Right atrium auricular region (tissue), 2 donors: ENCODE measurements around the gene SIGLEC15. TPM values are rescaled to one million over a fixed set of nuclear protein-coding genes. Genes with fewer than 3 reads are reported as not detected.

Source experiments
- DNase-seq: peaks from one replicate; pipeline ENCODE4 v3.0.0-alpha.2; 2019; ENCODE audit warnings: low spot score
- H3K27ac ChIP-seq, 2 donors: fragments of 200-600 bp; sonication (generic); 1 replicate in 1 of 2; 2 replicates in 1 of 2; pipeline ENCODE4 v1.5.1; 2016 to 2019
- H3K27me3 ChIP-seq, 2 donors: fragments of 200-600 bp; sonication (generic); one replicate each; pipeline versions ENCODE4 v1.5.1 to v1.6.0; 2017 to 2019
- H3K36me3 ChIP-seq: fragments of 200-600 bp; sonication (generic); one replicate; pipeline ENCODE4 v1.5.1; 2016
- H3K4me1 ChIP-seq, 2 donors: fragments of 200-600 bp; sonication (generic); one replicate each; pipeline versions ENCODE4 v1.5.1 to v1.6.0; 2017 to 2019
- H3K4me3 ChIP-seq, 2 donors: fragments of 200-600 bp; sonication (generic); 1 replicate in 1 of 2; 2 replicates in 1 of 2; pipeline ENCODE4 v1.5.1; 2017 to 2019; ENCODE audit warnings: mild to moderate bottlenecking in 1 of 2, moderate library complexity in 1 of 2
- H3K9me3 ChIP-seq, 2 donors: fragments of 200-600 bp; sonication (generic); one replicate each; pipeline ENCODE4 v1.5.1; 2019
- total RNA-seq, 2 donors: library from RNA; depleted of rRNA; stranded (reverse); fragments of >200 nt; gene quantifications; one replicate each; pipeline ENCODE4 v1.1.0, GENCODE V29; 2016
- TF ChIP-seq, protein P1 (sequence below), 2 donors: fragments of 200-600 bp; sonication (generic); IDR thresholded peaks; one replicate each; pipeline ENCODE4 v1.5.1; 2019; ENCODE audit warnings: antibody characterized with exemption in 2 of 2

The SIGLEC15 gene
- total RNA-seq, 2 donors from 2014 or later = 1.9 TPM; not detected in 1

DNA sequence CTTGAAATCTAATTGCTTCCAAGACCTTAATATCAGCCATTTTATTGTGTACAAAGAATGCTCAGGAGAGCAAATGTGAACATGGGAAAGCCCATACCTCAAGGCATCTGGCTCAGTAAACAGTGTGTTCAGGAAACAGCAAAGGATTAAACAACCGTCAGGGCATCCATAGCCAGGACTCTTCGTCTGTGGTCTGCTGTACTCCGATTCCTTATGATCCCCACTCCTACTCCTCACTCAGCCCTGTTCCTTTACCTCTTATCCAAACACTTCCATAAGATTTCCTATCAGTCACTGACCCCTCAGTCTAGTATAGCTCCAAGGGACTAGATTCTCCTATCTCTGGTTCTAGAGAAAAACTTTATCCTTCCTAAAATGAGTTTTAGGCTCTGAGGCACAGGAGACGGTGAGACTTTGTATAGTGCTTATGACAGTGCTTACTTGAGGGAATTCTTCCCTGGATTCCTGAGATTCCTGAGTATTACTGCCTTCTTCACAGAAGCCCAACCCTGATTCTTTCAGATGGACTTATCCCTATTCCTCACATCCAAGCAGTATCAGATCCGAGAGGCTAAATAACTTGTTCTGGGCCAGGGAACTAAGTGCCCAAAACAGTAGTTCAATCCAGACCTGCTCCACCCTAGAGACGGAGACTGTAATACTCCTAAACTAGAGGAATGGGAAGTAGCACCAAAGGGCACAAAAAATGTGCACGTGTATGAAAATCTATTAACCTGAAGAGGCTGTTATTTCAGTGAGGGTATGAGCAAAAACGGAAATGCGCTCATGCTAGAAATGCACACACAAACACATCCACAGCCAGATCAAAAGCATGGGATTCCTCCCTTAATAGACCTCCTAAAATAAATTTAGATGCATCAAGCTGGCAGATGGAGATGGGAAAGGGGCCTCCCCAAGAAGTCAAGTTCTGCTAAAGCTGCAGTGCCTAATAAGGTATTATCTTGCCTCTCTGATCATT, 42.1 kb upstream of the SIGLEC15 start:
- TF ChIP-seq, protein P1, sequence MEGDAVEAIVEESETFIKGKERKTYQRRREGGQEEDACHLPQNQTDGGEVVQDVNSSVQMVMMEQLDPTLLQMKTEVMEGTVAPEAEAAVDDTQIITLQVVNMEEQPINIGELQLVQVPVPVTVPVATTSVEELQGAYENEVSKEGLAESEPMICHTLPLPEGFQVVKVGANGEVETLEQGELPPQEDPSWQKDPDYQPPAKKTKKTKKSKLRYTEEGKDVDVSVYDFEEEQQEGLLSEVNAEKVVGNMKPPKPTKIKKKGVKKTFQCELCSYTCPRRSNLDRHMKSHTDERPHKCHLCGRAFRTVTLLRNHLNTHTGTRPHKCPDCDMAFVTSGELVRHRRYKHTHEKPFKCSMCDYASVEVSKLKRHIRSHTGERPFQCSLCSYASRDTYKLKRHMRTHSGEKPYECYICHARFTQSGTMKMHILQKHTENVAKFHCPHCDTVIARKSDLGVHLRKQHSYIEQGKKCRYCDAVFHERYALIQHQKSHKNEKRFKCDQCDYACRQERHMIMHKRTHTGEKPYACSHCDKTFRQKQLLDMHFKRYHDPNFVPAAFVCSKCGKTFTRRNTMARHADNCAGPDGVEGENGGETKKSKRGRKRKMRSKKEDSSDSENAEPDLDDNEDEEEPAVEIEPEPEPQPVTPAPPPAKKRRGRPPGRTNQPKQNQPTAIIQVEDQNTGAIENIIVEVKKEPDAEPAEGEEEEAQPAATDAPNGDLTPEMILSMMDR (IDR thresholded peaks at IDR 0.05) = no peak
- no peaks in the 10 kb centered on the region for H3K9me3 ChIP-seq
- DNase-seq = no peak
- no peaks in the 10 kb centered on the region for H3K27me3 ChIP-seq
- H3K36me3 ChIP-seq = no peaks in the 10 kb centered on the region
- no peak overlapping the region for H3K27ac ChIP-seq
- peaks cover 0 to 4% of the 10 kb centered on the region in 2 donors for H3K4me1 ChIP-seq
- no peak overlapping the region for H3K4me3 ChIP-seq

DNA sequence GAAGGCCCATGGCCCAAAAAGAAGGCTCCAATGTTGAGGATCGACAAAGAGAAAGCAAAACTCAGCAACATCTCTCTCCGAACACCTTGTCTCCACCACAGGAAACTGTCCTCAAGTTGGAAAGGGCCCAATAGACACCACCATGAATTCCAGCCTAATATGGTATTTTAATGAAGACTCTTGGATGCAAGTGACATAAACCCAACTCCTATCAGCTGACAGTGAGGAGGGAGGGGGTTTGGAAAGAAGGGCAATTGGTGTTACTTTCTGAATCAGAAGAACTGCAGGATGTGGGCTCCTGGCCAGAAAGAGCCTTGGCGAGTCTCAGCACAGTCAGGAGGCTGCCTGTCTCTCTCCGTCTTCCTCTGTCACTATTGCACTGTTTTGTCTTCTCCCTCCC, 40.3 kb upstream of the SIGLEC15 start:
- H3K4me3 ChIP-seq = no peak overlapping the region

GRCh38 chr18:45786941-45787340, 38.5 kb upstream of the SIGLEC15 start:
- DNase-seq = no peak

More for the DNA sequence above, 40.3 kb upstream of the SIGLEC15 start:
- no peaks in the 10 kb centered on the region for H3K27me3 ChIP-seq
- H3K27ac ChIP-seq = no peak overlapping the region
- peaks cover 0 to 4% of the 10 kb centered on the region in 2 donors for H3K4me1 ChIP-seq
- TF ChIP-seq, protein P1 (IDR thresholded peaks at IDR 0.05) = no peak
- no peaks in the 10 kb centered on the region for H3K36me3 ChIP-seq
- no peak for DNase-seq
- H3K9me3 ChIP-seq = no peaks in the 10 kb centered on the region

GRCh38 chr18:45787346-45787745, 38.1 kb upstream of the SIGLEC15 start:
- DNase-seq = no peak
- no peak overlapping the region for H3K27ac ChIP-seq
- no peaks in the 10 kb centered on the region for H3K9me3 ChIP-seq
- peaks cover 0 to 4% of the 10 kb centered on the region in 2 donors for H3K4me1 ChIP-seq
- H3K4me3 ChIP-seq = no peak overlapping the region
- H3K27me3 ChIP-seq = no peaks in the 10 kb centered on the region
- no peaks in the 10 kb centered on the region for H3K36me3 ChIP-seq
- TF ChIP-seq, protein P1 (IDR thresholded peaks at IDR 0.05) = no peak

More at GRCh38 chr18:45786941-45787340, 38.5 kb upstream of the SIGLEC15 start:
- H3K9me3 ChIP-seq = no peaks in the 10 kb centered on the region
- peaks cover 0 to 4% of the 10 kb centered on the region in 2 donors for H3K4me1 ChIP-seq
- no peak overlapping the region for H3K27ac ChIP-seq
- no peaks in the 10 kb centered on the region for H3K27me3 ChIP-seq
- no peaks in the 10 kb centered on the region for H3K36me3 ChIP-seq
- no peak overlapping the region for H3K4me3 ChIP-seq
- TF ChIP-seq, protein P1 (IDR thresholded peaks at IDR 0.05) = no peak

GRCh38 chr18:45788861-45789260, 36.6 kb upstream of the SIGLEC15 start:
- no peaks in the 10 kb centered on the region for H3K27me3 ChIP-seq
- H3K9me3 ChIP-seq = no peaks in the 10 kb centered on the region
- no peaks in the 10 kb centered on the region for H3K36me3 ChIP-seq
- TF ChIP-seq, protein P1 (IDR thresholded peaks at IDR 0.05) = no peak
- no peak overlapping the region for H3K4me3 ChIP-seq
- H3K27ac ChIP-seq = no peak overlapping the region
- no peak for DNase-seq
- H3K4me1 ChIP-seq = peaks cover 0 to 4% of the 10 kb centered on the region in 2 donors
